HepG2 (cell line): Measurements from ENCODE around the gene IARS2.

Experiments
- HNRNPLL ChIP-seq: fragments of 200-400 bp; formaldehyde crosslinking; IDR thresholded peaks from 2 replicates; pipeline ENCODE4 v1.6.1; 2017; ENCODE audit warnings: mild to moderate bottlenecking, low read depth, low read length; ENCODE audit not compliant: poor library complexity, severe bottlenecking
- RARA ChIP-seq: IDR thresholded peaks from 2 replicates; pipeline ENCODE4 v1.6.1; 2016; ENCODE audit warnings: missing genetic modification reagents, missing compliant biosample characterization

GRCh38 chr1:220182111-220182510 is 88.2 kb downstream of the IARS2 start:
- no peak for TF ChIP-seq RARA (CRISPR knock-in tag)
- TF ChIP-seq HNRNPLL, result no peak
